ENCODE results near the gene PCCB. TPM values are rescaled to one million over a fixed set of nuclear protein-coding genes. Genes with fewer than 3 reads are reported as not detected.

The PCCB gene
- total RNA-seq, 2 donors from 2014 or later = 14.5 to 26.4 TPM

DNA sequence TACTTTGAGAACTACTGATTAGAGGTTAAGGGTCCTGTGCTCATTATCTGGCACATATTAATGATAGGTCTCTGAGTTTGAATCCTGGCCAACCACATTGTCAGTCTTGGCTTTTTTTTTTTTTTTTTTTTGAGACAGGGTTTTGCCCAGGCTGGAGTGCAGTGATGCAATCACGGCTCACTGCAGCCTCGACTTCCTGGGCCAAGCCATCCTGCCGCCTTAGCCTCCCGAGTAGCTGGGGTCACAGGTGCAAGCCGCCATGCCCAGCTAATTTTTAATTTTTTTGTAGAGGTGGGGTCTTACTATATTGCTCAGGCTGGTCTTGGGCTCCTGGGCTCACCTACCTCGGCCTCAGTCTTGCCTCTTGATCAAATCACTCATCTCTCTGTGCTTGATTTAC is 547 bp upstream of the PCCB start:
- no peak for ATAC-seq
- 72 to 89% methylated on average over 6 of the region's 6 CpGs for WGBS, 2 donors
- TF ChIP-seq, protein P1, sequence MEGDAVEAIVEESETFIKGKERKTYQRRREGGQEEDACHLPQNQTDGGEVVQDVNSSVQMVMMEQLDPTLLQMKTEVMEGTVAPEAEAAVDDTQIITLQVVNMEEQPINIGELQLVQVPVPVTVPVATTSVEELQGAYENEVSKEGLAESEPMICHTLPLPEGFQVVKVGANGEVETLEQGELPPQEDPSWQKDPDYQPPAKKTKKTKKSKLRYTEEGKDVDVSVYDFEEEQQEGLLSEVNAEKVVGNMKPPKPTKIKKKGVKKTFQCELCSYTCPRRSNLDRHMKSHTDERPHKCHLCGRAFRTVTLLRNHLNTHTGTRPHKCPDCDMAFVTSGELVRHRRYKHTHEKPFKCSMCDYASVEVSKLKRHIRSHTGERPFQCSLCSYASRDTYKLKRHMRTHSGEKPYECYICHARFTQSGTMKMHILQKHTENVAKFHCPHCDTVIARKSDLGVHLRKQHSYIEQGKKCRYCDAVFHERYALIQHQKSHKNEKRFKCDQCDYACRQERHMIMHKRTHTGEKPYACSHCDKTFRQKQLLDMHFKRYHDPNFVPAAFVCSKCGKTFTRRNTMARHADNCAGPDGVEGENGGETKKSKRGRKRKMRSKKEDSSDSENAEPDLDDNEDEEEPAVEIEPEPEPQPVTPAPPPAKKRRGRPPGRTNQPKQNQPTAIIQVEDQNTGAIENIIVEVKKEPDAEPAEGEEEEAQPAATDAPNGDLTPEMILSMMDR (IDR thresholded peaks at IDR 0.05) = no peak
- TF ChIP-seq POLR2A (IDR thresholded peaks at IDR 0.05) = no peak
- peak in 1 of 4 donors; percentile 20 for DNase-seq
- Histone ChIP-seq H3K4me3 (no peak overlapping the region), H3K27me3 (no peaks in the 10 kb centered on the region), H3K27ac (peak overlapping the region; percentile 77 to 97 (median 86)), H3K9me3 (no peaks in the 10 kb centered on the region), H3K4me1 (peaks cover 21% of the 10 kb centered on the region), H3K36me3 (replicated peaks in 1 of 2; ENCODE audit: insufficient read depth in 1 of 2, low read depth in 2 of 2) (no peaks in the 10 kb centered on the region)
- intact Hi-C loops (cut with DNase I) = loop anchor here (10.0 kb wide), 1 partner anchor 165 kb away; no protein-coding TSS in a partner anchor

DNA sequence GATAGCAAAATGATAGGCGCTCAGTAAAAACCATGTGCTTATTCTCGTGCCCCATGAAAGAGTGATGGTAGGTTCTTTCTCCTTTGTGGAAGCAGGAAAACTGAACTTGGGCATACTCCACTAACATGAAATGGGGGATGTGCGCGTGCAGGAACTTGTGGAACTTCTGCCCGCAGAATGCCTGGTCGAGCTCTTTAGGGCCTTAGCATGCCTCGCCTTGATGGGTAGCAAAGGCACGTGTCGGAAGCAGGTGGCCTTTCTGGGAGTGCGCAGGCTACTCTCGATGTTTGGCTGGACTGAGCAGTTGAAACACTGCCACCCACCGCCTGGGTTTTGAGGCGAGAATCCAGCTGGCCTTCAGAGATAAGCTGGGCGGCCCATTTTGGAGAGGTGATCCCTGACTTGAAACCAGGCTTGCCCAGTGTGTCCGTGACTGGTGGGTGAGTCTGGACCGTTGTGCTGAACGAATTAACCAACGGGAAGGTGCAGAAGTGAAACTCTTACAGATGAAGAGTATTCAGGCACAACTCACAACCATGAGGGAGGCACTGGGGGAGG is 842 bp downstream of the PCCB start:
- peak; percentile 47 for ATAC-seq
- intact Hi-C loops (cut with DNase I) = no loop called here

DNA sequence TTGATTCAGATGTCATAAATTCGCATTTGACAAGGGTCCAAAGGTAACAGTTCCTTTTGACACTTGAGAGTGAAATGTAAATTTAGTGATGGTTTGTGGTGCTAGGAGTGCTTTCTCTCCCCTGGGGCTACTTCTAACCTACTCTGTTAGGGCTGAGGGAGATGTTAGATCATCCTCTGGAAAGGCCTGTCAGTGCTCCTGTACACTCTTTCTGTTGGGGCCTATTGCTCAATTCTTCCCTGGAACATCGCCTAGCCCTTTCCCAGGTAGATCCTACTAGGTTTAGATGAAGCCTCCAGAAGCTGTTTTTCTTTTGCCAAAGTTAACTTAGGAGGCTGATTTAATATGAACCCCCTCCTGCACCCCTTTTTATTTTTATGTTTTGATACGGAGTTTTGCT is 1.4 kb downstream of the PCCB start:
- no peaks in the 10 kb centered on the region for H3K27me3 ChIP-seq
- intact Hi-C loops (cut with DNase I) = no loop called here
- H3K4me1 ChIP-seq = peaks cover 21% of the 10 kb centered on the region
- no peak for TF ChIP-seq POLR2A (IDR thresholded peaks at IDR 0.05)
- TF ChIP-seq, protein P1 (IDR thresholded peaks at IDR 0.05) = no peak
- H3K4me3 ChIP-seq = no peak overlapping the region
- DNase-seq = peak in 3 of 4 donors; percentile 15 to 20 (median 17)
- peak overlapping the region; percentile 77 to 97 (median 86) for H3K27ac ChIP-seq
- 65 to 66% methylated on average over 3 of the region's 3 CpGs for WGBS, 2 donors
- ATAC-seq = no peak
- no peaks in the 10 kb centered on the region for H3K36me3 ChIP-seq (replicated peaks in 1 of 2; ENCODE audit: insufficient read depth in 1 of 2, low read depth in 2 of 2)
- H3K9me3 ChIP-seq = no peaks in the 10 kb centered on the region

More for the DNA sequence above, 842 bp downstream of the PCCB start:
- Histone ChIP-seq H3K4me1 (peaks cover 21% of the 10 kb centered on the region), H3K36me3 (replicated peaks in 1 of 2; ENCODE audit: insufficient read depth in 1 of 2, low read depth in 2 of 2) (no peaks in the 10 kb centered on the region), H3K9me3 (no peaks in the 10 kb centered on the region), H3K27me3 (no peaks in the 10 kb centered on the region), H3K4me3 (peak overlapping the region in 1 of 2 donors; percentile 21), H3K27ac (peak overlapping the region; percentile 77 to 97 (median 86))
- TF ChIP-seq, protein P1 (IDR thresholded peaks at IDR 0.05) = peak in 4 of 7 experiments; percentile 32 to 45 (median 34)
- TF ChIP-seq POLR2A (IDR thresholded peaks at IDR 0.05) = no peak
- 6 to 9% methylated on average over 11 to 18 of the region's 18 CpGs for WGBS, 2 donors
- peak; percentile 75 to 85 (median 80) for DNase-seq

DNA sequence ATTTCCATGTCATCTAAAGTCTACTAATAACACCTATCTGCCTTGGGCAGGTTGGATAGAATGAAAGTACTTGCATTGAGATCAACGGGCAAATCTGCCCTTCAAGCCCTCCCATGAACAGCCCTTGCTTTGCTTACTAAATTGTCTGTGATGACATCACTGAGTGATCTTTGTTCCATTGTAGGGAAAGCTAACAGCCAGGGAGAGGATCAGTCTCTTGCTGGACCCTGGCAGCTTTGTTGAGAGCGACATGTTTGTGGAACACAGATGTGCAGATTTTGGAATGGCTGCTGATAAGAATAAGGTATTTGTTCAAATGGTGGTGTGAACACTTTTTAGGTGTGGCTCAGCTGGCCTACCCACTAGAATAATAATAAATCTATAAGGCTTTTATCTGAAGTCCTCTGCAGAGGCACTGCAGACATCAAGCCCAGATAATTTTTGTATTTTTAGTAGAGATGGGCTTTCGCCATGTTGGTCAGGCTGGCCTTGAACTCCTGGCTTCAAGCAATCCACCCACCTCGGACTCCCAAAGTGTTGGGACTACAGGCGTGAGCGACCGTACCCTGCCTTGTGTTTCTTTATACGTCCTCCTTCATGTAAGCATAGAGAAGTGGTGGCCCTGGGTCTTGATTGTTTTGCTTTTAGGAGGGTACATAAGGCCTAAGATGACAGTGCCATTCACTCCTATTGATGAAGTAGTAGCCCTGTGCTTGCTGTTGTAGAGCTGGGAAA is 5.7 kb downstream of the PCCB start:
- intact Hi-C loops (cut with DNase I) = no loop called here
- no peak for ATAC-seq
- DNase-seq = no peak
- Histone ChIP-seq H3K27ac (no peak overlapping the region), H3K9me3 (no peaks in the 10 kb centered on the region), H3K36me3 (replicated peaks in 1 of 2; ENCODE audit: insufficient read depth in 1 of 2, low read depth in 2 of 2) (peaks cover 0 to 10% of the 10 kb centered on the region in 2 donors), H3K4me3 (no peak overlapping the region), H3K27me3 (no peaks in the 10 kb centered on the region), H3K4me1 (peaks cover 14% of the 10 kb centered on the region)
- TF ChIP-seq POLR2A (IDR thresholded peaks at IDR 0.05) = no peak
- TF ChIP-seq, protein P1 (IDR thresholded peaks at IDR 0.05) = no peak
- 89 to 95% methylated on average over 8 of the region's 8 CpGs for WGBS, 2 donors

Data from body of pancreas (tissue), 4 donors.